Mucosa of stomach (tissue), 1 donor: Measurements from ENCODE around the gene ELOVL6.
"Not testable (repeated sequence)": the region's sequence is repeated elsewhere in the genome, so short reads cannot be mapped to it uniquely, and the experiment has no call there.

ENCODE experiments used
- H3K27me3 ChIP-seq: one replicate; pipeline ENCODE4 v1.7.0; 2013; ENCODE audit warnings: mild to moderate bottlenecking, low read length; ENCODE audit not compliant: control insufficient read depth, insufficient read depth
- H3K36me3 ChIP-seq: one replicate; pipeline ENCODE4 v1.7.0; 2013; ENCODE audit warnings: low read length; ENCODE audit not compliant: control insufficient read depth, insufficient read depth
- H3K4me1 ChIP-seq: one replicate; pipeline ENCODE4 v1.7.0; 2013; ENCODE audit warnings: mild to moderate bottlenecking, low read length; ENCODE audit not compliant: control insufficient read depth, insufficient read depth
- H3K4me3 ChIP-seq: one replicate; pipeline ENCODE4 v1.7.0; 2013; ENCODE audit warnings: low read length
- H3K9ac ChIP-seq: one replicate; pipeline ENCODE4 v1.7.0; 2013; ENCODE audit warnings: mild to moderate bottlenecking, low read length, moderate library complexity
- H3K9me3 ChIP-seq: one replicate; pipeline ENCODE4 v1.7.0; 2013; ENCODE audit warnings: mild to moderate bottlenecking, low read length, moderate library complexity; ENCODE audit not compliant: control insufficient read depth
- donor health status: Pancreatic carcinoma.

Gene ELOVL6

DNA sequence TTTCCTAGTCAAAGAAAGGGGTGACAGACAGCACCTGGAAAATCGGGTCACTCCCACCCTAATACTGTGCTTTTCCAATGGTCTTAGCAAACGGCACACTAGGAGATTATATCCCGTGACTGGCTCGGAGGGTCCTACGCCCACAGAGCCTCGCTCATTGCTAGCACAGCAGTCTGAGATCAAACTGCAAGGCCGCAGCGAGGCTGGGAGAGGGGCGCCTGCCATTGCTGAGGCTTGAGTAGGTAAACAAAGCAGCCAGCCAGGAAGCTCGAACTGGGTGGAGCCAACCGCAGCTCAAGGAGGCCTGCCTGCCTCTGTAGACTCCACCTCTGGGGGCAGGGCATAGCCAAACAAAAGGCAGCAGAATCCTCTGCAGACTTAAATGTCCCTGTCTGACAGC is 121.6 kb downstream of the ELOVL6 start:
- not testable (repeated sequence) for H3K4me3 ChIP-seq, H3K4me1 ChIP-seq, H3K27me3 ChIP-seq, H3K9me3 ChIP-seq, H3K9ac ChIP-seq, H3K36me3 ChIP-seq

DNA sequence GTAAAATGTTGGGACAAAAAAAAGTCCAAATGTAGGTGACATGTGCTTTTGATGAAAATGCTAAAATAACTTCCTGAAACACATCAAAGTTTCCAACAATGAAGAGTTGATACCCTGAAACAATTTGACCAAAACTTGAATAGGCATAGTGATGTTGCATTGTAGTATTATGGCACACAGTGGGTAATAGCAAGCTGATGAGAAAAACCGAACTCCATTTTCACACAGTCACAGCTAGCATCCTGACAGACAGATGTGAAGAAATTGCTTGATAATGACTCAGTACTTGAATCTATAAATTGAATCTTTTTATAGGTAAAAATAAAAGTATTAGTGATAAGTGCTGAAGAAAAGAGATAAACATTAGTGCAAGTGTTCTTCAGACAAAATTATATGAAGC is 122.5 kb downstream of the ELOVL6 start:
- Histone ChIP-seq H3K36me3 (no peaks in the 10 kb centered on the region), H3K27me3 (no peaks in the 10 kb centered on the region), H3K9me3 (no peaks in the 10 kb centered on the region), H3K9ac (no peak overlapping the region), H3K4me1 (peaks cover 9% of the 10 kb centered on the region), H3K4me3 (no peak overlapping the region)

DNA sequence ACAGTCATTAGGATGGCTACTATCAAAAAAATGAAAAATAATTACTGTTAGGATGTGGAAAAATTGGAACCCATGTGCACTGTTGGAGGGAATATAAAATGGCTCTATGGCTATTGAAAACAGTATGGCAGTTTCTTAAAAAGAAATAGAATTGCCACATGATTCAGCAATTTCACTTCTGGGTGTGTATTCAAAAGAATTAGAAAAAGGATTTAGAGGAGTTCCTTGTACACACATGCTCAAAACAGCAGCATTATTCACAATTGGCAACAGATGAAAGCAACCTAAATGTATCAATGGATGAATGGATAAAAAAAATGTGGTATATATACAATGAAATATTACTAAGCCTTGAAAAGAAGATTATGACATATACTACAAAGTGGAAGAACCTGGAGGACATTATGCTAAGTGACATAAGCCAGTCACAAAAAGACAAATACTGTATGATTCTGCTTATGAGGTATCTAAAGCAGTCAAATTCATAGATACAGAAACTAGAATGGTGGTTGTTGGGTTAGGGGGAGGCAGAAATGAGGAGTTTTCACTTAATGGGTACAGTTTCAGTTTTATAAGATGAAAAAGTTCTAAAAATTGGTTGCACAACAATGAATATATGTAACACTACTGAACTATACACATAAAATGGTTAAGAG is 123.2 kb downstream of the ELOVL6 start:
- no peak overlapping the region for H3K9ac ChIP-seq
- no peaks in the 10 kb centered on the region for H3K27me3 ChIP-seq
- H3K4me1 ChIP-seq: peaks cover 9% of the 10 kb centered on the region
- H3K4me3 ChIP-seq: no peak overlapping the region
- no peaks in the 10 kb centered on the region for H3K36me3 ChIP-seq
- no peaks in the 10 kb centered on the region for H3K9me3 ChIP-seq

DNA sequence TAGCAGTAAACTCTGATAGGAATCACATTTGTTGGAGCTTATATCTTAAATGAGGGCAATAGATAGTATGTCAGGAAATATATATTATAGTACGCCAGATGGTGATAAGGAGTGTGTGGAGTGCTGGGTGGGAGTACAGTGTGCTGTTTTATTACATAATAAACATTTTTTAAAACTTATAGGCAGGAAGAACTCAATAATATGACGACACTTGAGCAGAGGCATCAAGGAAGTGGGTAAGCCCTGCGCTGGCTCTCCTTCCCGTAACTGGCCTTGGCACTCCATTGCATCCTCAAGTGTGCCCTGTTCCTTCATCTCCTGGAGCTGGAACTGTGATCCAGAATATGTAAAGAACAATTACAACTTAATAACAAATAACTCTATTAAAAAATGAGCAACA is 123.8 kb downstream of the ELOVL6 start:
- Histone ChIP-seq H3K36me3 (no peaks in the 10 kb centered on the region), H3K9ac (no peak overlapping the region), H3K9me3 (no peaks in the 10 kb centered on the region), H3K27me3 (no peaks in the 10 kb centered on the region), H3K4me1 (peaks cover 9% of the 10 kb centered on the region), H3K4me3 (no peak overlapping the region)

DNA sequence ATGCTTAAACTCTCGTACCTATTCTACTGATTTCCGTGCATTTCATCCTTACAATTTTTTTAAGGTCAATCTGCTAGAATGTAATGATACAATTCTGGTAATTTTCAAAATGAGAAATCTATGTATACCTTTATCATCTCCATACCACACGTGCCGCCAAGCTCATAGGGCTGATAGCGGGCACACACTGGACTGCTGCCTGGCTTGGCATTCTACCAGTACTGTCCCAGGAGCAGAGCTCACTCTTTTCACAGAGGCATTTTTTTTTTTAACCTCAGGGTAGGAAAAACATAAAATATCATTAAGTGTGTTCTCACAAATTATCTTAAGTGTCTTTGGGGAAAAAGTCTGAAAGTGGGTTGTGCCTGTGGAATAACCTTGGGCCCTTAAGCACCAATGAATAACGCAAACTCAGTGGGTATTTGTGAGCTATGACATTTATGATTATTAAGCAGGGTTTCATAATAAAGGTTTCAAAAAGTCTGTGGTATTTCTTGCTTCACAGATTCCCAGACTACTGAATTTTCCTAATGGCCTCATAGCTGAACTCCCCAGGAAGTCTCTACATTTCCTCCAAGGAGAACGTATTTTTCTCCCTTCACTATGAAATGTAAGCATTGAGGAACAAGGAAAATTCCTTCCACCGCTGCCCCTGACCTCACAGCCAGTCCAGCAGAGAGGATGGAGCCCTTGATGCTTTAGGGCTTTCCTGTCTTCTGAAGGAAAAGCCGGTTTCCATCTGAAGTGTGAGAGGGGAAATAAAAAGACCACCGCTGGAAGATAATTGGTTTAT is 125.2 kb downstream of the ELOVL6 start:
- no peaks in the 10 kb centered on the region for H3K36me3 ChIP-seq
- no peak overlapping the region for H3K4me3 ChIP-seq
- no peaks in the 10 kb centered on the region for H3K9me3 ChIP-seq
- H3K9ac ChIP-seq: no peak overlapping the region
- no peaks in the 10 kb centered on the region for H3K27me3 ChIP-seq
- peaks cover 9% of the 10 kb centered on the region for H3K4me1 ChIP-seq

DNA sequence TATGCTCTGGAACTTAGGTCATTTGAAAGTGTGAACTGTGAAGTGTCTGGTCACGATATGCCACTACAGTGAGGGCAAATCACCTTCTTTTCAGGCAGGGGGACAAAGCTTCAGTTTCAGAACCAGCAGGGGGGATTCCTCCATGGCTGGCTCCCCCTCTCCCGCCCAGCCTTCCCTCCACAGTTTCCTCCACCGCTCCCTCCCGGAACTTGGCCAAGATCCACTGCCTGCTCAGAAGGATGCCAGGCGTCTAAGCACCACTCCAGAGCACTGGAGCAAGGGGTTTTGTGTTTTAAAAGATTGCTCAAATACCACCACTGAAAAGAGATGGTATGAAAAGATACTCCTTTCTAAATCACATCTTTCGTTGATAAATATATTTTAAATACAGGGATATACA is 126.9 kb downstream of the ELOVL6 start:
- H3K4me1 ChIP-seq: peaks cover 9% of the 10 kb centered on the region
- no peak overlapping the region for H3K9ac ChIP-seq
- H3K4me3 ChIP-seq: no peak overlapping the region
- no peaks in the 10 kb centered on the region for H3K27me3 ChIP-seq
- H3K9me3 ChIP-seq: no peaks in the 10 kb centered on the region
- no peaks in the 10 kb centered on the region for H3K36me3 ChIP-seq

DNA sequence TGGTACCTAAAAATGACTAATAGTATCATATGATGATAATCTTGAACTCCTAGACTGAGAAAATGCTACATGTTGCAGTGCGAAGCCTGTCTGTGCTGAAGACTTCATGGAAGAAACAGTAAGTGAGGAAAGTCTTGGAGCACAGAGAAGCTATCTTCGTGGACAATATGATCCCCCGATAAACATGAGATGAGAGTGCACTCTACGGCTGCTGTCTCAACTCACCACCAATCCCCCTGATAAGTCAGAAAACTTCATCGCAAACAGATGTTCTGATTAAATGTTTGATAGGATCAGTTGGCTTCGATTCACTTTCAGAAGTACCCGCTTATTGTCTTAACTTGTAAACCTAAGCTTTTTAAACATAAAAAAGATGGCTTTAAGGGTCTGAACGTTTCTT is 130.2 kb downstream of the ELOVL6 start:
- no peaks in the 10 kb centered on the region for H3K27me3 ChIP-seq
- peaks cover 9% of the 10 kb centered on the region for H3K4me1 ChIP-seq
- H3K9me3 ChIP-seq: no peaks in the 10 kb centered on the region
- no peaks in the 10 kb centered on the region for H3K36me3 ChIP-seq
- no peak overlapping the region for H3K9ac ChIP-seq
- no peak overlapping the region for H3K4me3 ChIP-seq

DNA sequence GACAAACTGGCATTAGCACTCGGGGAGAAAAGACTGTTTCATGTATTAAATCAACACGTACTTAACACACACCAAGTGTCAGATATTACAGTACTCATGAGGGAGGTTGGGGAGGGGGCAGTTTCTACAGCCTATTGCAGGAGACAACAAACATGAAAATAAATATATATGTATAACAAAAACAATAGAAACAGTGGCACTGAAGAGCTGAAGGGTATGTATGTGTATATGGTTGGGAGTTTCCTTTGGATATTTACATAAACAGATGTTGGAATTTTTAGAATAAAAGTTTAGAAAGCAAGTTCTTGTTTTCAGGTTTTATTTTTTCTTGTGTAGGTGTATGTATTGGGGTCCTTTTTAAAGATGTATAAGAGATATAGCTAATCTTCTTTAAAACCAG is 133.5 kb downstream of the ELOVL6 start:
- Histone ChIP-seq H3K36me3 (no peaks in the 10 kb centered on the region), H3K27me3 (no peaks in the 10 kb centered on the region), H3K4me3 (no peak overlapping the region), H3K9me3 (no peaks in the 10 kb centered on the region), H3K4me1 (peaks cover 13% of the 10 kb centered on the region), H3K9ac (no peak overlapping the region)

DNA sequence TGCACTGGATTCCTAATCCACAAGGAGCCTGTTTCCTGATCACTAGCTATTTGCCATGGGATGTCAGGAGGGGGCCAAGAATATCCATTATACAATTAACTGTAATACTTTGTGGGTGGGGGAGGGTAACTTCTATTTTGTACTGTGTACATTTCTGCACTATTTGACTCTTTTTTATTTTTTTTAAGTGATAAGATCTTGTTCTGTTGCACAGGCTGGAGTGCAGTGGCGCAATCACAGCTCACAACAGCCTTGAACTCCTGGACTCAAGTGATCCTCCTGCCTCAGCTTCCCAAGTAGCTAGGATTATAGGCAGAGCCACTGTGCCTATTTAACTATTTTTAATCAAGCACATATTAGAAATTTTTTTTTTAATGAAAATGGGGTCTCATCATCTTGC is 134.1 kb downstream of the ELOVL6 start:
- H3K4me3 ChIP-seq: no peak overlapping the region
- H3K9ac ChIP-seq: no peak overlapping the region
- H3K9me3 ChIP-seq: no peaks in the 10 kb centered on the region
- H3K36me3 ChIP-seq: no peaks in the 10 kb centered on the region
- H3K27me3 ChIP-seq: no peaks in the 10 kb centered on the region
- peaks cover 19% of the 10 kb centered on the region for H3K4me1 ChIP-seq

DNA sequence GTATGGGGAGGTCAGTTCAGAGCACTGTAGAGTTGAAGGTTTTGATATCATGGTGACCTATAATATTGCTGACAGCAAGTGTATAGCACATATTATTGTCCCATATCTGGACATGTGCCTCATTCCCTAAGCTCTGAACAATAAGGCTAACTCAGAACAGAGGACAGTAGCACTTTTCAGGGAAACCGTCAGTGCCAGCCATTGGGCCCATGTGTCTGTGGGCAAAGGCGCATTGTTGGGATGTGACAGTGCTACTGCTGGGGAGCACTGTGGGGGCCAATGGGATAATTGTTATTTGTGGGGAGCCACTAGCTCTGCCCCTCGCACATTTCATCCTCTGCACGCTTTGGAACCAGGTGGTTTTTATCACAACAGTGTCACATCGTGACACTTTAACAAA is 136.2 kb downstream of the ELOVL6 start:
- no peaks in the 10 kb centered on the region for H3K36me3 ChIP-seq
- peaks cover 20% of the 10 kb centered on the region for H3K4me1 ChIP-seq
- H3K4me3 ChIP-seq: no peak overlapping the region
- no peaks in the 10 kb centered on the region for H3K9me3 ChIP-seq
- H3K9ac ChIP-seq: no peak overlapping the region
- no peaks in the 10 kb centered on the region for H3K27me3 ChIP-seq

DNA sequence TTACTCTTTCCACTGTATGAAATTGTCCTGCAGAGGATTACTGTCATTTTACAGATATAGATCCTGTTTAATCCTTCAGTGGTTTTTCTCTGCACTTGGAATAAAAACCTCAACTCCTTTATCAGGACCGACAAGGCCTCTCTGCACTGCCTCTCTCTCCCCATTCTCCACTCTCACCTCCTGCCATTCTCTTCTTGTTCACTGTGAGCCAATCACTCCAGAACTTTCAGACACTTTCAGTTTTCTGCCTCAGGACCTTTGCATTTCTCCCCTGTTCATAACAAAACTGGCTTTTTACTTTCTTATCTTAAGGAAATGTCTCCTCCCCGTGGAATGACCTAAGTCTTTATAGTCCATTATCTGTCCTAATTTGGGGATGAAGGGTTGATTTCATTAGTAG is 137.3 kb downstream of the ELOVL6 start:
- H3K4me1 ChIP-seq: peaks cover 20% of the 10 kb centered on the region
- no peaks in the 10 kb centered on the region for H3K27me3 ChIP-seq
- H3K9ac ChIP-seq: no peak overlapping the region

DNA sequence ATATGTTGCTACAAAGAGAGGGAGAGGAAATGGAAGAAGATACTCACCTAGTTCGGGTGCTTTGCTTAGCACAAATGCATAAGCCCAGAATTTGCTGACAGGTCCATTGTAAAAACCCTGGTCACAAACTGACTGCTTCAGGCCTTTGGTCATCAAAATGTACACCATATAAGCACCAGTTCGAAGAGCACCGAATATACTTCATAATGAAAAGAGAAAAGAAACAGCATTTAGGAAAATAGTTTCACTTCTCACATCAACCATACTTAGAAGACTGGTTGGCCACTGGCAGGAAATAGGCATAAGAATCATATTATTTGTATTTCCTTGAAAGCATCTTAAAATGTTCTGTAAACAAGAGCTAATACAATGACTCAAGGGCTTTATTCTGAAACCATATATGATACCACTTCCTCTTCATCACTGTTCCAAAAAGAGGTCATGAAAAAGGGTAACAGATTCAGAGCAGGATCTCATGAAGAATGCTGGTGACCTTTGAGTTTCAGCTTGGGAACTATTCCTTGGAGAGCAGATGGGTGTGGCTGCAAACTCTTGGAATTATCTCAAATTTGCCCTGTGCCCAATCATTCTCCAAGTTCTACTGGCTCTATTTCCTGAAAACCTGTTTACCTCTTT is 138.7 kb downstream of the ELOVL6 start:
- no peak overlapping the region for H3K4me3 ChIP-seq
- no peaks in the 10 kb centered on the region for H3K36me3 ChIP-seq
- no peak overlapping the region for H3K9ac ChIP-seq
- H3K4me1 ChIP-seq: peaks cover 29% of the 10 kb centered on the region
- no peaks in the 10 kb centered on the region for H3K9me3 ChIP-seq
- no peaks in the 10 kb centered on the region for H3K27me3 ChIP-seq

More for the DNA sequence above, 137.3 kb downstream of the ELOVL6 start:
- no peaks in the 10 kb centered on the region for H3K9me3 ChIP-seq
- no peaks in the 10 kb centered on the region for H3K36me3 ChIP-seq
- H3K4me3 ChIP-seq: no peak overlapping the region
